NCI-H187 (cell line): ENCODE results near the gene CHP1.
"Not testable (repeated sequence)": the region's sequence is repeated elsewhere in the genome, so short reads cannot be mapped to it uniquely, and the experiment has no call there.

Source experiments
- DNase-seq, 2 experiments: peaks; one replicate each; lab custom pipeline; 2025; lab: John Stamatoyannopoulos, UW

The CHP1 gene

DNA sequence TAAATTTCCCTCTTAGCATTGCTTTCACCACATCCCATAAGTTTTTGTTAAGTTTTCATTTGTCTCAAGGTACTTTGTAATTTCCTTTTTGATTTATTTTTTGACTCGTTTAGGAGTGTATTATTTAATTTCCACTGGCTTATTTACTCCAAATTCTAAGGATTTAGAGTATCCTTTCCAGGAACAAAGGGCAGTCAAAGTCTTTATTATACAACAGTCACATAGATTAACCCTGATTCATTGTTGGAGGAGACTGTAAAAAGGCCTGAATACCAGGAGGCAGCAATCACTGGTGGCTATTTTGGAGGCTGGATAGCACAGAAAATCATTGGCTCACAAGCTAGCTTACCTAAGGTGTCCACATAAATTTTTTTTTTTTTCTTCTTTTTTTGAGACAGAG is 61.5 kb downstream of the CHP1 start:
- DNase-seq = no peak

DNA sequence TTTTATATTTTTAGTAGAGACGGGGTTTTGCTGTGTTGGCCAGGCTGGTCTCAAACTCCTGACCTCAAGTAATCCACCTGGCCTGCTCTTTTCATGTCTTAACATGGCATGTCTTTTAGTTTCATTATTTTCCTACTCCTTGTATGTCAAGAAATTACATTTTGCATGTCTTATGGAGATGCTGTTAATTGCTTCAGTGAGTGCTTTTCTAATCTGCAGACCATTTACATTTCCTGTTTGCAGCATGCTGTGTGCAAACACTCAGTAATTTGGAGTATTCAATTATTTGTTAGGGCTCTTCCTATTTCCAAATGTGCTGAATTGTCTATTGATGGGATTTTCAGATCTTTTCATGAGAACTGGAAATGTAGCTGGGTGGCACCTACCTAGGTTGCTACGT is 70.1 kb downstream of the CHP1 start:
- DNase-seq = not testable (repeated sequence)

DNA sequence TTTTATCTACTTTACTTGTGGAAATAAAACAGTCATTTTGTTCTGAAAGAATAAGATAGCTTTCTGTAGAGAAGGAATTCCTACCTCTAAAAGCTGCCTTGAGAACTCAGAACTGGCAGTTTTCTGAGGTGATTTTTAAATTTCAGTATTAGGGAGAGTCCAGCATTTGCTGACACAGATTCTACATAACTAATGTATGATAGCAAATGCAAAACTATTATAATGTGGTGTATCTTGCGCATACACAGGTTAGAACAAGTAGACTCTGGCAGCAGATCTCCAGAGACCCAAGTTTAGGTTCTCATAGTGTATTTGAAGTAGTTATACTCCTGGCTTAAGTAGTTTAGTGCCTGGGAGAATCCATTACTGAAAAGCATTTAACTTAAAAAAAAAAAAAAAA is 70.5 kb downstream of the CHP1 start:
- DNase-seq = no peak

DNA sequence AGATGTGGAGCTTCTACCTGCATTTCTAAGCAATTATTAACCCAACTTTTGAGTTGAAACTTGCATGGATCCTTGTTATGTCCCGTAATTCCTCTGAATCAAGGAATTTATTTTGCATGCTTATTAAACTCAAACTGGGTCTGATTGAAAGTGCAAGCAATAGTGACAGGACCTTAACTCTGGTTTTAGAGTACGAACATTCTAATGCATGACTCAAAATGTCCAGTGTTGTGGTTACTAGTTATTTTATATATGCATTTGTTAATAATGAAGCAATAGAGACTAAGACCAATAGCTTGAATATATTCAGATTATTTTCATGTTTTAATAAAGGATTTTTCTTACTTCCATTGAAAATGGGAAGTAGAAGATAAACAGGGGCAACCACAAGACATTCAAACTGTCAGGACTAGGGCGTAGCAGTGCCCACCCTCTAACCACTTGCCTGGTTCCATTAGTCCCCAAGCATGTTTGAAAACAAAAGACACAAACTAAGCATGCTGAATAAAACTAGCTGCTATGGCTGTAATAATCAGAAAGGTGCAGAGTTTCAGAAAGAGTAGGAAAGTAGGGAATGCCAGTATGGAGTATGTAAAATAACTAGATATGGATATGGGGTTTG is 73.2 kb downstream of the CHP1 start:
- no peak for DNase-seq

DNA sequence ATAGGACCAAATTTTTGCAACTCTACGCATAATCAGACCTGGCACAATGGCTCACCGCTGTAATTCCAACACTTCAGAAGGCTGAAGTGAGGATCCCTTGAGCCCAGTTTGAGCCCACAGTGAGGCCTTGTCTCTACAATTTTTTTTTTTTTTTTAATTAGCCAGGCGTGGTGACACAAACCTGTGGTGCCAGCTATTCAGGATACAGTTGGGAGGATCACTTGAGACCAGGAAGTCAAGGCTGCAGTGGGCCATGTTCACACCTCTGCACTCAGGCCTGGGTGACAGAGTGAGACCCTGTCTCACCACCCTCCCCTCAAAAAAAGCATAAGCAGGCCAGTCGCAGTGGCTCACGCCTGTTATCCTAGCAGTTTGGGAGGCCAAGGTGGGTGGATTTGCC is 76.6 kb downstream of the CHP1 start:
- no peak for DNase-seq

DNA sequence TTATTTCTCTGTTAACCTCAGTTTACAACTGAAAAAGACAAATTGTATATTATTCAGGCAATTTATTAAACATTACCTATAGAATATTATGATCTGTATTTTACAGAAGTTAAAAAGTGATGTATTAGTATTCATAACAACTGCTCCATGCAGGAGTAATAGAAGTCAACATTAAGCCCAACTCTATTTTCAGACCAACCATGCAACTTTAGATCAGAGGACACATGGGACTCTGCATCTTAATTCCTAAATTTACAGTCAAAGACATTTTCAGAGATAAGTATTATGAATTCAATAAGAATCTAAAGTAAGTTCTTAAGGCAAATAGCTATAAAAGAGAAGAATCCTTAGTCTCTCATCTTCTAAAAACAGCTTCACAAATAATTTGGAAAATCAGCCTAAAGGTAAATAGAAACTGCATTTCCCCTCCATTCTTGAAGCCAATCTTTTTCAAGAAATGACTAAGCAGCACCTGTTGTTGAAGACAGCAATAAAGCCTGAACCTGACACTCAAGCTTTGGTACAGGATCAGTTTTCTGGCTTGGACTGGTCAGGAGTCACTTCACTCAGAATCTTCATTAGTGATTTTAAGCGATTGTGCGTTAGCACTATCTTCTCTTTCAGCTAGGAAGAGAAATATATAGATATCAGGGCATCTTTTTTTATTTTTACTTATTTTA is 78.3 kb downstream of the CHP1 start:
- DNase-seq = no peak

DNA sequence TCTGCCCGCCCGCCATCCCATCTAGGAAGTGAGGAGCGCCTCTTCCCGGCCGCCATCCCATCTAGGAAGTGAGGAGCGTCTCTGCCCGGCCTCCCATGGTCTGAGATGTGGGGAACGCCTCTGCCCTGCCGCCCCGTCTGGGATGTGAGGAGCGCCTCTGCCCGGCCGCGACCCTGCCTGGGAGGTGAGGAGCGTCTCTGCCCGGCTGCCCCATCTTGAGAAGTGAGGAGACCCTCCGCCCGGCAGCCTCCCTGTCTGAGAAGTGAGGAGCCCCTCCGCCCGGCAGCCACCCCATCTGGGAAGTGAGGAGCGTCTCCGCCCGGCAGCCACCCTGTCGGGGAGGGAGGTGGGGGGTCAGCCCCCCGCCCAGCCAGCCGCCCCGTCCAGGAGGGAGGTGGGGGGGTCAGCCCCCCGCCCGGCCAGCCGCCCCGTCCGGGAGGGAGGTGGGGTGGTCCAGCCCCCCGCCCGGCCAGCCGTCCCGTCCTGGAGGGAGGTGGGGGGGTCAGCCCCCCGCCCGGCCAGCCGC is 89.8 kb downstream of the CHP1 start:
- not testable (repeated sequence) for DNase-seq

DNA sequence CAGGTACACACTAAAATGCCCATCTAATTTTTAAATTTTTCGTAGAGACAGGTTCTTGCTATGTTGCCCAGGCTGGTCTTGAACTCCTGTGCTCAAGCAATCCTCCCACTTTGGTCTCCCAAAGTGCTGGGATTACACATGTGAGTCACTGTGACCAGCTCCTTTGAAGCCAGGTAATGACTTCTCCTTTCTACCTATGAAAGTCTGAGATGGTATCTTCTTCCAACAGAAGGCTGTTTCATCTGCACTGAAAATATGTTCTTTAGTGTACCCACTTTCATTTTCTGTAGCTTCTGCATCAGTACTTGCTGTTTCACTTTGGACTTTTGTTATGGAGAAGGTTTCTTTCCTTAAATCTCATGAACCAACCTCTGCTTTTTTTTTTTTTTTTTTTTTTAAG is 92.5 kb downstream of the CHP1 start:
- no peak for DNase-seq

DNA sequence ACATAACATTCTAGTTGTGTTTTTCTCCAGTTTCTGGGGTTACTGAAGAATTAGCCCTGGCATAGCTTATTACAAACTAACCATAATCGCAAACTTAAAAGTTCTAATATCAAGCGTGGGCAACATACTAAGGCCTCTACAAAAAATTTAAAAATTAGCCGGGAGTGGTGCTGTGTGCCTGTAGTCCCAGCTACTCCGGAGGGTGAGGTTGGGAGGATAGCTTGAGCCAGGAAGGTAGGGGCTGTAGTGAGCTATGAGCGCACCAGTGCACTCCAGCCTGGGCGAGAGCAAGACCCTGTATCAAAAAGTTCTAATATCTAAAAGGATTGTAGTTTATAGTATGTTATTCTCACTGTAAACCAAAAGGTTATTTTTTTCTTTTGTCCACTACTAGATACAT is 100.2 kb downstream of the CHP1 start:
- DNase-seq = no peak
